H1 (cell line): ENCODE data around the gene TSHZ2. TPM values are rescaled to one million over a fixed set of nuclear protein-coding genes. Genes with fewer than 3 reads are reported as not detected.

Source experiments
- CHD7 ChIP-seq: fragments of 300-600 bp; sonication (generic); IDR thresholded peaks from 2 replicates; pipeline ENCODE4 v1.7.1; 2012; ENCODE audit warnings: low read length, moderate library complexity, mild to moderate bottlenecking, inconsistent platforms; ENCODE audit not compliant: insufficient replicate concordance
- EGR1 ChIP-seq: IDR thresholded peaks from 2 replicates; pipeline ENCODE4 v1.6.1; 2011; ENCODE audit warnings: low read depth, low read length, borderline replicate concordance
- GABPA ChIP-seq: IDR thresholded peaks from 2 replicates; pipeline ENCODE4 v1.6.1; 2011; ENCODE audit warnings: mild to moderate bottlenecking, low read length, moderate library complexity, borderline replicate concordance; ENCODE audit not compliant: insufficient read depth
- SIX5 ChIP-seq: IDR thresholded peaks from 2 replicates; pipeline ENCODE4 v1.6.1; 2011; ENCODE audit warnings: mild to moderate bottlenecking, low read depth, low read length
- TAF1 ChIP-seq: IDR thresholded peaks from 2 replicates; pipeline ENCODE4 v1.6.1; 2011; ENCODE audit warnings: mild to moderate bottlenecking, low read depth, low read length
- TBP ChIP-seq: IDR thresholded peaks from 2 replicates; pipeline ENCODE4 v1.6.1; 2011; ENCODE audit warnings: low read depth, low read length, improper control_type of control experiment
- polyA plus RNA-seq, 7 experiments: library from polyadenylated mRNA; depleted of rRNA in 3 of 7; stranded (reverse) in 5 of 7; unstranded in 2 of 7; fragments of >200 nt in 5 of 7; fragments of 200-250 nt in 2 of 7; gene quantifications; 1 replicate in 5 of 7; 2 replicates in 1 of 7; 4 replicates in 1 of 7; pipeline versions ENCODE4 v1.2.1 to v1.2.3, GENCODE V29; 2011 to 2013; ENCODE audit warnings: missing spikeins in 2 of 7, mixed read lengths in 2 of 7
- total RNA-seq: library from RNA; stranded (reverse); fragmentation: NEBNext Ultra II Directional; extraction: Animal tissue kit (Norgen Biotek cat#: 25700); gene quantifications from 2 replicates; pipeline ENCODE4 v1.2.1, GENCODE V29; 2021

TSHZ2 gene
- total and polyA plus RNA-seq, 2 of the 8 experiments (the other 6 are each of a cell fraction or from before 2014, with no cell fraction given): 0.14 to 0.30 TPM

GRCh38 chr20:53322651-53323050 lies 350.5 kb downstream of the TSHZ2 start (continued):
- no peak for TF ChIP-seq EGR1
- TF ChIP-seq TAF1: no peak
- no peak for TF ChIP-seq CHD7
- TF ChIP-seq TBP: no peak
- no peak for TF ChIP-seq GABPA
- no peak for TF ChIP-seq SIX5
